OCI-LY7 (cell line): ENCODE results near the gene MTHFD1L. TPM values are rescaled to one million over a fixed set of nuclear protein-coding genes. Genes with fewer than 3 reads are reported as not detected.

Source experiments
- BruUV-seq: library from RNA; stranded (reverse); fragments of 400-500 nt; replicated peaks from 2 replicates; lab custom pipeline; 2021; lab: Mats Ljungman, UMichigan
- CTCF ChIA-PET: fragments of 300-600 bp; sonication (Branson Sonifier 250); formaldehyde crosslinking; loops from one replicate; lab custom pipeline; 2022; ENCODE audit warnings: antibody characterized with exemption; ENCODE audit not compliant: unreplicated experiment; lab: Charles Lee
- POLR2A ChIA-PET: fragments of 300-600 bp; sonication (Branson Sonifier 250); formaldehyde crosslinking; loops from one replicate; lab custom pipeline; 2022; ENCODE audit warnings: antibody characterized with exemption; lab: Charles Lee
- DNase-seq: peaks from one replicate; pipeline ENCODE4 v3.0.0-alpha.2; 2015; ENCODE audit warnings: low spot score
- H2AFZ ChIP-seq: fragments of 200-600 bp; sonication (generic), shearing (Covaris generic); 2 replicates; pipeline ENCODE4 v1.6.1; 2014; ENCODE audit warnings: mild to moderate bottlenecking, antibody characterized with exemption, low read length, moderate library complexity
- H3K27ac ChIP-seq: fragments of 200-600 bp; sonication (generic); 2 replicates; pipeline ENCODE4 v1.5.1; 2014; ENCODE audit warnings: mixed run types, low read depth, mild to moderate bottlenecking, moderate library complexity, low read length, inconsistent platforms; ENCODE audit not compliant: poor library complexity, severe bottlenecking
- H3K36me3 ChIP-seq: fragments of 200-600 bp; sonication (generic); 2 replicates; pipeline ENCODE4 v1.6.1; 2014; ENCODE audit warnings: mild to moderate bottlenecking, antibody characterized with exemption, low read length, moderate library complexity, mixed read lengths; ENCODE audit not compliant: insufficient read depth
- H3K4me1 ChIP-seq: fragments of 200-600 bp; sonication (generic); 2 replicates; pipeline ENCODE4 v1.5.1; 2014; ENCODE audit warnings: mild to moderate bottlenecking, low read length; ENCODE audit not compliant: insufficient read depth, poor library complexity, severe bottlenecking
- H3K4me2 ChIP-seq: fragments of 200-600 bp; sonication (generic); 2 replicates; pipeline ENCODE4 v1.6.1; 2014; ENCODE audit warnings: mild to moderate bottlenecking, low read length
- H3K4me3 ChIP-seq: fragments of 200-600 bp; sonication (generic); 2 replicates; pipeline ENCODE4 v1.5.1; 2014; ENCODE audit warnings: mild to moderate bottlenecking, low read depth, low read length; ENCODE audit not compliant: poor library complexity, severe bottlenecking
- H3K79me2 ChIP-seq: fragments of 200-600 bp; sonication (generic); 2 replicates; pipeline ENCODE4 v1.6.1; 2016; ENCODE audit warnings: low read depth, mild to moderate bottlenecking, low read length, moderate library complexity, mixed read lengths; ENCODE audit not compliant: insufficient read depth
- H3K9me2 ChIP-seq: fragments of 200-600 bp; sonication (generic); 2 replicates; pipeline ENCODE4 v1.6.1; 2016; ENCODE audit warnings: mild to moderate bottlenecking, low read length, mixed read lengths; ENCODE audit not compliant: insufficient read depth
- H3K9me3 ChIP-seq: fragments of 200-600 bp; sonication (generic); 2 replicates; pipeline ENCODE4 v1.6.1; 2014; ENCODE audit warnings: mild to moderate bottlenecking, mixed run types, low read length, mixed read lengths
- H4K20me1 ChIP-seq: fragments of 200-600 bp; sonication (generic); 2 replicates; pipeline ENCODE4 v1.6.1; 2014; ENCODE audit warnings: mild to moderate bottlenecking, antibody characterized with exemption, low read length, moderate library complexity, mixed read lengths; ENCODE audit not compliant: insufficient read depth
- CTCF ChIP-seq: fragments of 200-600 bp; sonication (generic); conservative IDR thresholded peaks from 2 replicates; pipeline ENCODE4 v1.5.1; 2014; ENCODE audit warnings: mild to moderate bottlenecking, antibody characterized with exemption, low read length, moderate library complexity, mixed read lengths
- EZH2phosphoT487 ChIP-seq: fragments of 200-600 bp; sonication (generic); IDR thresholded peaks from 2 replicates; pipeline ENCODE4 v1.6.1; 2018; ENCODE audit warnings: low read depth, borderline replicate concordance, mild to moderate bottlenecking, mixed run types, antibody characterized with exemption, low read length, moderate library complexity, mixed read lengths
- intact Hi-C: fragments of 100-400 bp; cut with micrococcal nuclease; formaldehyde crosslinking; loops from one replicate; pipeline ENCODE4 v1.10.0; 2022; ENCODE audit not compliant: unreplicated experiment
- total RNA-seq, 2 experiments: library from RNA; depleted of rRNA in 1 of 2; stranded (reverse); fragments of >200 nt in 1 of 2; shearing (Covaris generic) in 1 of 2; gene quantifications; 2 replicates each; pipeline ENCODE4 v1.2.3, GENCODE V29; 2014 to 2022

The MTHFD1L gene
- total RNA-seq, 2 experiments from 2014 or later: 68.4 to 144 TPM

- ChIA-PET CTCF (no interaction called here), POLR2A (no interaction called here)
- BruUV-seq: no TSS peak
- Histone ChIP-seq H3K4me1 (peaks cover 14% of the 10 kb centered on the region), H2AFZ (peak overlapping the region; percentile 0; the same call in 1 of the 2 replicates), H3K79me2 (peaks cover 52% of the 10 kb centered on the region), H3K36me3 (peaks cover 33% of the 10 kb centered on the region), H3K9me3 (no peaks in the 10 kb centered on the region), H3K4me3 (peak overlapping the region; percentile 96), H3K27ac (peak overlapping the region; percentile 61), H4K20me1 (peaks cover 10% of the 10 kb centered on the region; the same call in 1 of the 2 replicates), H3K4me2 (peak overlapping the region; percentile 87), H3K9me2 (no peaks in the 10 kb centered on the region)
- intact Hi-C loops: loop anchor here (10.0 kb wide), 1 partner anchor 262 kb away; no protein-coding TSS in a partner anchor
- peak; percentile 90 for DNase-seq
- no peak for TF ChIP-seq CTCF
- no peak for TF ChIP-seq EZH2phosphoT487
Measured at GRCh38 chr6:150866147-150866990, 867 bp downstream of the MTHFD1L start.

- TF ChIP-seq EZH2phosphoT487: no peak
- TF ChIP-seq CTCF: no peak
- Histone ChIP-seq H3K9me3 (no peaks in the 10 kb centered on the region), H3K79me2 (peaks cover 58% of the 10 kb centered on the region), H2AFZ (peak overlapping the region; percentile 0; the same call in 1 of the 2 replicates), H3K9me2 (no peaks in the 10 kb centered on the region), H3K27ac (peak overlapping the region; percentile 61), H4K20me1 (peaks cover 10% of the 10 kb centered on the region; the same call in 1 of the 2 replicates), H3K36me3 (peaks cover 36% of the 10 kb centered on the region), H3K4me1 (peaks cover 14% of the 10 kb centered on the region), H3K4me3 (peak overlapping the region; percentile 96), H3K4me2 (peak overlapping the region; percentile 87)
- no TSS peak for BruUV-seq
- CTCF ChIA-PET: no interaction called here
- DNase-seq: peak; percentile 5
- intact Hi-C loops: loop anchor here (10.0 kb wide), 1 partner anchor 262 kb away; no protein-coding TSS in a partner anchor
- POLR2A ChIA-PET: no interaction called here
Measured at GRCh38 chr6:150866991-150867501, 1.5 kb downstream of the MTHFD1L start.
